ENCODE results near the gene HOXA3. TPM values are rescaled to one million over a fixed set of nuclear protein-coding genes. Genes with fewer than 3 reads are reported as not detected.

Gene HOXA3
- total RNA-seq (2021; ENCODE audit: unreplicated experiment), result 30.2 TPM
- polyA plus RNA-seq (2012; ENCODE audit: insufficient read length), result 16.4 TPM
- percentile 81 among the genes with signal in this experiment for Bru-seq, nascent RNA
- BruChase-seq, experiment 1, labeled RNA remaining after a 2-hour chase, result percentile 77 among the genes with signal in this experiment
- percentile 67 among the genes with signal in this experiment for BruChase-seq, experiment 2, labeled RNA remaining after a 6-hour chase
- long read RNA-seq, partial matches to known transcripts, result 2 of 17 reads
- long read RNA-seq, other reads (novel, unspliced or antisense), result 15 of 17 reads

DNA sequence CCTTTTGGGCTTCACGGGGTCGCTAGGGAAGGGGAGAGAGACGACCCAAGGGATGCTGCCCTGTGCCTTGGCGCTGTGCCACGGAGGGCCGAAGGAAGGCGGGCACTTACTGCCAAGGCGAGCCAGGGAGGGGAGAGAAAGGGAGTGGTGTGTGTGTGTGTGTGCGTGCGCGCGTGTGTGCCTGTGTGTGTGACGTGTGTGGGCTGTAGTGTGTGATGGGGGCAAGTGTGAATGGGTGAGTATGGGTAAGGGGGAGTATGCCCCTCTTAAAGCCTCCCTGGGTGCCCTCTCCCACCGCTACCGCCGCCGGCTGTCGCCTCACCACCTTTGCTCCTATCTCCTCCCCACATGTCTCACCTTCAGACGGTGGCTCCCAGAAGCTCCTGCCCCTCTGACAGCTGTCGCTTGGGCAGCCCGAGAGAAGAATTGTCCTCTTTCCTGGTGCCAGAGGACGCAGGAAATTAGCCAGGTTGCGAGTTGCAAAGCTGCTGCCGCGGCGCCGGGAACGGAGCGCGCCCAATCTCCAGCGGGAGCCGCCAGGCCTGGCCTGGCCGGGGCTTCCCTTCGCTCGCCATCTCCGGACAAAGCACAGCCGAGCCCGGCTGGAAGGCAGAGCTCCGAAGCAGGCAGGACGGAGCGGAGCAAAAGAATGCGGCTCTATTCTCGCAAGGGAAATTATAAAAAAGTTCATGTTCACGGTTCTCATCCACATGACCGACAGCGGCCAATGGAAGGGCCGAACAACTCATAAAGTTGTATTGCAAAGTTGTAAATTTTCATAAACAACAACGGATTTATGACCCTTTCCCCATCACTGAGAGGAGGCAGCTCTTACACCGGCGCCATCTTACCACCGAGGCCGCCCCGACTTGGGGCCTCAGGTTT, at the start of gene HOXA3:
Gene HOXA3 (minus strand): TSS at position 653 of the 885 bp plus-strand sequence. CDS start 41,943 bp downstream, outside the sequence.
- CTCF ChIA-PET, result interaction anchor here (0.6 to 3.4 kb wide), 2 partner anchors 9 to 27 kb away, joined by 6 to 24 read pairs; no protein-coding TSS in a partner anchor
- POLR2A ChIA-PET, result no interaction called here
- Histone ChIP-seq H3K27ac (ENCODE audit: low read length) (peak within 1 kb of the TSS; percentile 89), H3K9me3 (ENCODE audit: control insufficient read depth, insufficient read depth, low read depth, low read length) (no peaks in the 10 kb centered on the region), H3K27me3 (ENCODE audit: control insufficient read depth, insufficient read depth, low read length) (no peaks in the 10 kb centered on the region), H3K36me3 (ENCODE audit: control insufficient read depth, insufficient read depth, low read length) (no peaks in the 10 kb centered on the region; the same call in 1 of the 2 replicates), H3K4me3 (ENCODE audit: low read depth in 2 of 2, low read length in 2 of 2) (no peak within 1 kb of the TSS), H3K4me1 (ENCODE audit: control insufficient read depth, insufficient read depth, low read length) (peaks cover 20% of the 10 kb centered on the region)
- no TSS peak for BruUV-seq (replicated peaks)
- TF ChIP-seq REST (IDR thresholded peaks at IDR 0.05; ENCODE audit: insufficient read depth in 1 of 2, low read depth in 2 of 2, low read length in 1 of 2), result no peak
- no peak for DNase-seq (ENCODE audit: low read depth, low spot score)
- ATAC-seq, result no peak
- intact Hi-C loops (cut with micrococcal nuclease; ENCODE audit: unreplicated experiment), result no loop called here
- in situ Hi-C loops (cut with HindIII; ENCODE audit: low pct_unique_long_range_greater_than_20kb, low sequenced_read_pairs), result no loop called here

- CTCF ChIA-PET, result no interaction called here
- no TSS peak for BruUV-seq (replicated peaks)
- H3K27ac ChIP-seq (ENCODE audit: low read length), result no peak overlapping the region
- DNase-seq (ENCODE audit: low read depth, low spot score), result no peak
- in situ Hi-C loops (cut with HindIII; ENCODE audit: low pct_unique_long_range_greater_than_20kb, low sequenced_read_pairs) (no loop called here), intact Hi-C loops (cut with micrococcal nuclease; ENCODE audit: unreplicated experiment) (no loop called here)
- H3K27me3 ChIP-seq (ENCODE audit: control insufficient read depth, insufficient read depth, low read length), result no peaks in the 10 kb centered on the region; the same call in 1 of the 2 replicates
- H3K4me1 ChIP-seq (ENCODE audit: control insufficient read depth, insufficient read depth, low read length), result peaks cover 13% of the 10 kb centered on the region
- no peak overlapping the region for H3K4me3 ChIP-seq (ENCODE audit: low read depth in 2 of 2, low read length in 2 of 2)
- H3K36me3 ChIP-seq (ENCODE audit: control insufficient read depth, insufficient read depth, low read length), result peaks cover 2% of the 10 kb centered on the region; the same call in 1 of the 2 replicates
- no peak for ATAC-seq
- TF ChIP-seq TCF7L2 (IDR thresholded peaks at IDR 0.05; ENCODE audit: low read depth, low read length) (no peak), REST (IDR thresholded peaks at IDR 0.05; ENCODE audit: insufficient read depth in 1 of 2, low read depth in 2 of 2, low read length in 1 of 2) (no peak), CTCF (IDR thresholded peaks at IDR 0.05) (no peak), SIN3A (IDR thresholded peaks at IDR 0.05; ENCODE audit: borderline replicate concordance, insufficient read depth, low read depth, low read length) (no peak), POLR2AphosphoS5 (IDR thresholded peaks at IDR 0.05; ENCODE audit: low read depth, low read length) (no peak)
- POLR2A ChIA-PET, result interaction anchor here (0.6 kb wide), 1 partner anchor 54 kb away, joined by 6 read pairs; no protein-coding TSS in a partner anchor
- H3K9me3 ChIP-seq (ENCODE audit: control insufficient read depth, insufficient read depth, low read depth, low read length), result no peaks in the 10 kb centered on the region
Observed at GRCh38 chr7:27201580-27202017, 49.2 kb upstream of the HOXA3 start.
